WERI-Rb-1 (cell line): ENCODE data around the gene FBXW11.
"Not testable (repeated sequence)": the region's sequence is repeated elsewhere in the genome, so short reads cannot be mapped to it uniquely, and the experiment has no call there.

Experiments
- DNase-seq: peaks from one replicate; pipeline ENCODE4 v3.0.0-alpha.2; 2020
- H3K27ac ChIP-seq: fragments of 250-450 bp; sonication (Bioruptor Pico); 2 replicates; pipeline ENCODE4 v1.5.1; 2020; ENCODE audit warnings: mild to moderate bottlenecking, moderate library complexity
- H3K27me3 ChIP-seq: fragments of 250-450 bp; sonication (Bioruptor Pico); 2 replicates; pipeline ENCODE4 v1.5.1; 2021; ENCODE audit warnings: mild to moderate bottlenecking, low read depth, moderate library complexity; ENCODE audit not compliant: insufficient read depth, severe bottlenecking
- H3K36me3 ChIP-seq: fragments of 250-450 bp; sonication (Bioruptor Pico); 2 replicates; pipeline ENCODE4 v1.5.1; 2020; ENCODE audit warnings: mild to moderate bottlenecking, moderate library complexity
- H3K4me3 ChIP-seq: 2 replicates; pipeline ENCODE4 v1.5.1; 2011; ENCODE audit warnings: low read depth, mild to moderate bottlenecking, control low read depth, low read length
- H3K9me3 ChIP-seq: fragments of 250-450 bp; sonication (Bioruptor Pico); 2 replicates; pipeline ENCODE4 v1.5.1; 2021; ENCODE audit warnings: mild to moderate bottlenecking, moderate library complexity; ENCODE audit not compliant: severe bottlenecking
- TF ChIP-seq, protein P1 (sequence below): IDR thresholded peaks from 2 replicates; pipeline ENCODE4 v1.5.1; 2011; ENCODE audit warnings: low read depth, mild to moderate bottlenecking, control low read depth, inconsistent platforms, low read length

The FBXW11 gene

DNA sequence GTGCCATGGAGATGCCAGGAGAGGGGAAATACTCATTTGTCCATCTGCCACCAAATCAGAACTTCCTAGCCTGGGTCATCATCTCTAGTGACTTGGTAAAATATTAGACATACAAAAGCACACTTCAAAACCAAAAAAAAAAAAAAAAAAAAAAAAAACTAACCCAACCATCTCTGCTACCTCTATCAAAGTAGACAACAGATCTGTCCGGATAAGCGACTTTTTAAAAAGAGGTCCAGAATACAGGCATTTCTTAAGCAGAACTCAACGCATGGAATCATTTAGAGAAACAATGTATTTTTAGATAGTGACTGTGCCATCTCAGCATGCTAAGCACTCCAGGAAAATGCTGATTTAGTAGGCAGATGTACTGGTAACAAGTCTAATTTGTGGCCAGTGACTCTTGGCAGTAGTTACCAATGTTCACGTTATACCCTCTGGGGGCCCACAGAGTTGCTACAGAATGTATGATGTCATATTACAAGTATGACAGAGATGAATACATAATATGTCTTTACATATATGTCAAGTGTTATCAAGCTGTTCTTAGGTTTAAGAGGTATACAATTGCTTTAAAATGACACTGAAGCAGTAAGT, 113.0 kb downstream of the FBXW11 start:
- Histone ChIP-seq H3K27ac (no peak overlapping the region), H3K9me3 (no peaks in the 10 kb centered on the region), H3K4me3 (no peak overlapping the region), H3K27me3 (no peaks in the 10 kb centered on the region), H3K36me3 (peaks cover 13% of the 10 kb centered on the region)
- TF ChIP-seq, protein P1, sequence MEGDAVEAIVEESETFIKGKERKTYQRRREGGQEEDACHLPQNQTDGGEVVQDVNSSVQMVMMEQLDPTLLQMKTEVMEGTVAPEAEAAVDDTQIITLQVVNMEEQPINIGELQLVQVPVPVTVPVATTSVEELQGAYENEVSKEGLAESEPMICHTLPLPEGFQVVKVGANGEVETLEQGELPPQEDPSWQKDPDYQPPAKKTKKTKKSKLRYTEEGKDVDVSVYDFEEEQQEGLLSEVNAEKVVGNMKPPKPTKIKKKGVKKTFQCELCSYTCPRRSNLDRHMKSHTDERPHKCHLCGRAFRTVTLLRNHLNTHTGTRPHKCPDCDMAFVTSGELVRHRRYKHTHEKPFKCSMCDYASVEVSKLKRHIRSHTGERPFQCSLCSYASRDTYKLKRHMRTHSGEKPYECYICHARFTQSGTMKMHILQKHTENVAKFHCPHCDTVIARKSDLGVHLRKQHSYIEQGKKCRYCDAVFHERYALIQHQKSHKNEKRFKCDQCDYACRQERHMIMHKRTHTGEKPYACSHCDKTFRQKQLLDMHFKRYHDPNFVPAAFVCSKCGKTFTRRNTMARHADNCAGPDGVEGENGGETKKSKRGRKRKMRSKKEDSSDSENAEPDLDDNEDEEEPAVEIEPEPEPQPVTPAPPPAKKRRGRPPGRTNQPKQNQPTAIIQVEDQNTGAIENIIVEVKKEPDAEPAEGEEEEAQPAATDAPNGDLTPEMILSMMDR = no peak
- DNase-seq = no peak

DNA sequence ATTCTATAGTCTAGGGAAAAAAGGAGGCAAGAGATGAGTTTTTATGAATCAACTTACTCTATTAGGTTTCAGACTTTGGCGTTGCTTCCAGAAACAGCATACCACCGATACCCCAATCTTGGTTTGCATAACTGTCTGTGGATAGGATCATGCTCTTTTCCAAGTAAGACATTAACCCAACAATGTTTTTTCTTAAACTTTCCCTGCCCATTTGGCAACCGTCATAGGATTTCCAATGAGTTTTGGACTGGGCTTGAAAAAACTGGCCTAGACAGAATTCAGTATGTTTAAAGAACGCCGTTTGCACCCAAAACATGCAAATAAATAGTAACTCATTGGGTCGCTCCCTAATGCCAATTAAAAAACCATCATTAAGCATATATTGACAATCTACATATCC, 114.8 kb downstream of the FBXW11 start:
- no peaks in the 10 kb centered on the region for H3K27me3 ChIP-seq
- H3K36me3 ChIP-seq = peaks cover 9% of the 10 kb centered on the region
- no peaks in the 10 kb centered on the region for H3K9me3 ChIP-seq
- no peak overlapping the region for H3K4me3 ChIP-seq
- TF ChIP-seq, protein P1 = no peak
- no peak overlapping the region for H3K27ac ChIP-seq
- no peak for DNase-seq

DNA sequence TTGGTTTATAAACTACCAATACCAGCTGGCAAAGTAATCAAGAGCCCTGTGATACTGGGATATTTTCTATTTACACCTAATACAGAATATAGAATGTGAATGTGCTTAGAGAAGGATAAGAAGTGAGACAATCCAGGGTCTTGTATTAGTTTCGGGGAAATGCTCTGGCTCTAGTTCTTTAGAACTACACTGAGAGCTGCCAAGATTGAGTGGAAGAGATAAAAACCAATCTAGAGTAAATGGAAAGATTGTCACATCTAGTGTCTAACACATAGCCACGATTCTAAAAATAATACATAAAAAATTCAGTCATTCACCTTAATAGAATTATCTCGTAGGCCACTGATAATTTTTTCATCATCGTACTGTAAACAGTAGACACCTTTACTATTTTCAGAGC, 115.3 kb downstream of the FBXW11 start:
- TF ChIP-seq, protein P1 = no peak
- Histone ChIP-seq H3K27me3 (no peaks in the 10 kb centered on the region), H3K4me3 (no peak overlapping the region), H3K36me3 (peaks cover 9% of the 10 kb centered on the region), H3K9me3 (no peaks in the 10 kb centered on the region), H3K27ac (no peak overlapping the region)
- DNase-seq = no peak

GRCh38 chr5:171888051-171888481, 118.4 kb downstream of the FBXW11 start:
- no peak overlapping the region for H3K4me3 ChIP-seq

GRCh38 chr5:171886037-171886436, 120.4 kb downstream of the FBXW11 start:
- DNase-seq, H3K27me3 ChIP-seq, H3K4me3 ChIP-seq, H3K27ac ChIP-seq, H3K9me3 ChIP-seq, H3K36me3 ChIP-seq: not testable (repeated sequence)

More at GRCh38 chr5:171888051-171888481, 118.4 kb downstream of the FBXW11 start:
- TF ChIP-seq, protein P1 = no peak
- Histone ChIP-seq H3K27ac (no peak overlapping the region; the same call in 1 of the 2 replicates), H3K9me3 (no peaks in the 10 kb centered on the region), H3K27me3 (no peaks in the 10 kb centered on the region), H3K36me3 (peaks cover 6% of the 10 kb centered on the region)
- peak; percentile 52 for DNase-seq

GRCh38 chr5:171882118-171882517, 124.3 kb downstream of the FBXW11 start:
- Histone ChIP-seq H3K27me3 (no peaks in the 10 kb centered on the region), H3K4me3 (no peak overlapping the region), H3K9me3 (no peaks in the 10 kb centered on the region), H3K27ac (no peak overlapping the region), H3K36me3 (peaks cover 6% of the 10 kb centered on the region; the same call in 1 of the 2 replicates)
- TF ChIP-seq, protein P1 = no peak
- no peak for DNase-seq
